Measurements from ENCODE around the gene MYL7.

DNA sequence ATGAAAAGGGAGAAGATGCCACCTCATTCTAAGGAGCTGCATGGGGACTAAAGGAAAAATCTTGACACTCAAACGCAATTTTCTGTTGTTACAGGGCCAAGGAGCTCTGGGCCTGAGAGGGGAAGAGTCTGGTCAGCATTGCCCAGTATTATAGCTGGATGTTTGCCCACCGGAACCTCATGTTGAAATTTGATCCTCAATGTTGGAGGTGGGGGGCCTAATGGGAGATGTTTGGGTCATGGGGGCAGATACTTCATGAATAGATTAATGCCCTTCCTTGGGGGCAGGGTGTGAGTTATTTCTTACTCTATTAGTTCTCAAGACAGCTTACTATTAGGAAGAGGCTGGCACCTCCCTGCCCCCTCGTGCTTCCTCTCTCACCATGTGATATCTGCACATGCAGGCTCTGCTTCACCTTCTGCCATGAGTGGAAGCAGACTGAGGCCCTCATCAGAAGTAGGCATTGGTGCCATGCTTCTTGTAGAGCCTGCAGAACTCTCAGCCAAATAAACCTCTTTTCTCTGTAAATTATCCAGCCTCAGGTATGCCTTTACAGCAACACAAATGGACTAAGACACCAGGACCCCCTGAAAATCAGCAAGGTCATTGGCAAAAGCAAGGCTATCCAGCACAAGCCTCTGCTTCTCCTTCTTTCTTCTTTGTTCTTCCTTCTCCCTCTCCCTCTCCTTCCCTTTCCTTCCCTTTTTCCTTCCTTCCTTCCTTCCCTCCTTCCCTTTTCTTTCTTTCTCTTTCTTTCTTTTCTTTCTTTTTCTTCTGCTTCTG is 33.0 kb upstream of the MYL7 start:
- TF ChIP-seq EZH2 (IDR thresholded peaks at IDR 0.05; ENCODE audit: borderline replicate concordance, low read length), result no peak
- TF ChIP-seq, protein P1, sequence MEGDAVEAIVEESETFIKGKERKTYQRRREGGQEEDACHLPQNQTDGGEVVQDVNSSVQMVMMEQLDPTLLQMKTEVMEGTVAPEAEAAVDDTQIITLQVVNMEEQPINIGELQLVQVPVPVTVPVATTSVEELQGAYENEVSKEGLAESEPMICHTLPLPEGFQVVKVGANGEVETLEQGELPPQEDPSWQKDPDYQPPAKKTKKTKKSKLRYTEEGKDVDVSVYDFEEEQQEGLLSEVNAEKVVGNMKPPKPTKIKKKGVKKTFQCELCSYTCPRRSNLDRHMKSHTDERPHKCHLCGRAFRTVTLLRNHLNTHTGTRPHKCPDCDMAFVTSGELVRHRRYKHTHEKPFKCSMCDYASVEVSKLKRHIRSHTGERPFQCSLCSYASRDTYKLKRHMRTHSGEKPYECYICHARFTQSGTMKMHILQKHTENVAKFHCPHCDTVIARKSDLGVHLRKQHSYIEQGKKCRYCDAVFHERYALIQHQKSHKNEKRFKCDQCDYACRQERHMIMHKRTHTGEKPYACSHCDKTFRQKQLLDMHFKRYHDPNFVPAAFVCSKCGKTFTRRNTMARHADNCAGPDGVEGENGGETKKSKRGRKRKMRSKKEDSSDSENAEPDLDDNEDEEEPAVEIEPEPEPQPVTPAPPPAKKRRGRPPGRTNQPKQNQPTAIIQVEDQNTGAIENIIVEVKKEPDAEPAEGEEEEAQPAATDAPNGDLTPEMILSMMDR (IDR thresholded peaks at IDR 0.05; ENCODE audit: low read length), result no peak

All from OCI-LY1 (cell line).